ENCODE measurements around the gene CLDN11. TPM values are rescaled to one million over a fixed set of nuclear protein-coding genes. Genes with fewer than 3 reads are reported as not detected.

The CLDN11 gene
- total RNA-seq, 2 experiments from 2014 or later = not detected

DNA sequence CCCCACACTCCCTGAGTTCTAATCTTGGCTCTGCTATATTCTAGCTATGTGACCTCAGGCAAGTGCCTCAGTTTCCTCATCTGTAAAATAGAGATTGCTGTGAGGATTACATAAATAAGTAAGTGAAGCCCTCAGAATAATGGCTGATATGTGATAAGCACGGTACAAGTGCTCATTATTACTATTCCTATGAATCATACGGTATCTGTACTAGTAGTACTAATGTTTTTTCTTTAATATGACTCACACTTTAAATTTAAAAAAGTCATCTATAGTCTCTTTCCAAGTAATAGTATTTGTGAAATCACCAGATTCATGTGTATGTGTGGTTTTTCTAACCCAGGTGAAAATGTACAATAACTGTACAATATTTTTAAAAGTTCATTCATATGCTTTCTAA lies 58.7 kb downstream of the CLDN11 start:
- Mint-ChIP-seq H3K4me3 (no peak overlapping the region), H3K4me1 (ENCODE audit: low read depth) (no peaks in the 10 kb centered on the region), H3K9me3 (no peaks in the 10 kb centered on the region), H3K27me3 (peaks cover 21% of the 10 kb centered on the region), H3K27ac (no peak overlapping the region), H3K36me3 (no peaks in the 10 kb centered on the region)
- DNase-seq = no peak
- CTCF ChIA-PET = no interaction called here
- intact Hi-C loops (cut with micrococcal nuclease) = no loop called here
- POLR2A ChIA-PET = no interaction called here

DNA sequence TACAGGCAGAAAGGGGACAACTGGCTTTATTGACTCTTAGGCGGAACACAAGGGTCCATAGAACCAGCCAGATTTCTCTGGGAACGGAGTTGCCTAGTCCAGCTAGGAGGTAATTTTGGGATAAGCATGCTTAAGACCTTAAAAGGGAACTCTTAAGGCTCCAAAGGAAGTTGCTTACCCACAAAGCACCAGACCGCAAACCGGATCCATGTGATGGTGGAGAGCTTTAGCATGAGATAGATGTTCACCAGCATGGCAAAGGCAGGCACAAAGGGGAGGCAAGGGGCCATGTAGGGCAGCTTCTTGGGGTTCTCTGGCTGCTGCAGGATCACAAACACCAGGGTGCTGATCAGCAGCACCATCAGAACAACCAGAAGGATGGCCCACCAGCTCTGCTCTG lies 61.4 kb downstream of the CLDN11 start:
- Mint-ChIP-seq H3K9me3 (no peaks in the 10 kb centered on the region), H3K27ac (no peak overlapping the region), H3K4me1 (ENCODE audit: low read depth) (no peaks in the 10 kb centered on the region), H3K27me3 (peaks cover 11% of the 10 kb centered on the region), H3K36me3 (no peaks in the 10 kb centered on the region), H3K4me3 (no peak overlapping the region)
- no peak for DNase-seq
- CTCF ChIA-PET = no interaction called here
- POLR2A ChIA-PET = no interaction called here
- intact Hi-C loops (cut with micrococcal nuclease) = no loop called here

DNA sequence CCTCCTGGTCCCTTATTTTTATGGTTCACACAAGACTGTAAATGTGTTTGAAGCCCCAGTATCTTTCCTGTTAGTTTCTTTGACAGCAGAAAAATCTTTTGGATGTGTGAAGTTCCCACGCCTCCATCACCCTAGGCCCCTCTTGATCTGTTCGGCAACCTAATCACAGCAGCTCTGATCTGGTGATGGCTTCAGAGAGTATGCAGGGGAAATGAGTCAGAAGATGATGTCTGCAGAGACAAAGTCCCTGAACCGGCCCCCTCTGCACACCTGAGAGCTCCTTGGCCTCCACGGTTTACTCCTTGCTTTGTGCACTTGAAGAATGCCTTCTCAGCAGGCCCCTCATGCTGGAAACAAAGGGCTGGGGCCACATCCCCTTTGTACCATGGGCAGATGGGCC lies 63.5 kb downstream of the CLDN11 start:
- ChIA-PET POLR2A (no interaction called here), CTCF (interaction anchor here (1.2 kb wide), 1 partner anchor 330 kb away, joined by 4 read pairs; no protein-coding TSS in a partner anchor)
- H3K27ac Mint-ChIP-seq = no peak overlapping the region
- no peaks in the 10 kb centered on the region for H3K36me3 Mint-ChIP-seq
- H3K4me1 Mint-ChIP-seq (ENCODE audit: low read depth) = no peaks in the 10 kb centered on the region
- H3K9me3 Mint-ChIP-seq = no peaks in the 10 kb centered on the region
- no peak for DNase-seq
- peaks cover 12% of the 10 kb centered on the region for H3K27me3 Mint-ChIP-seq
- intact Hi-C loops (cut with micrococcal nuclease) = no loop called here
- no peak overlapping the region for H3K4me3 Mint-ChIP-seq

DNA sequence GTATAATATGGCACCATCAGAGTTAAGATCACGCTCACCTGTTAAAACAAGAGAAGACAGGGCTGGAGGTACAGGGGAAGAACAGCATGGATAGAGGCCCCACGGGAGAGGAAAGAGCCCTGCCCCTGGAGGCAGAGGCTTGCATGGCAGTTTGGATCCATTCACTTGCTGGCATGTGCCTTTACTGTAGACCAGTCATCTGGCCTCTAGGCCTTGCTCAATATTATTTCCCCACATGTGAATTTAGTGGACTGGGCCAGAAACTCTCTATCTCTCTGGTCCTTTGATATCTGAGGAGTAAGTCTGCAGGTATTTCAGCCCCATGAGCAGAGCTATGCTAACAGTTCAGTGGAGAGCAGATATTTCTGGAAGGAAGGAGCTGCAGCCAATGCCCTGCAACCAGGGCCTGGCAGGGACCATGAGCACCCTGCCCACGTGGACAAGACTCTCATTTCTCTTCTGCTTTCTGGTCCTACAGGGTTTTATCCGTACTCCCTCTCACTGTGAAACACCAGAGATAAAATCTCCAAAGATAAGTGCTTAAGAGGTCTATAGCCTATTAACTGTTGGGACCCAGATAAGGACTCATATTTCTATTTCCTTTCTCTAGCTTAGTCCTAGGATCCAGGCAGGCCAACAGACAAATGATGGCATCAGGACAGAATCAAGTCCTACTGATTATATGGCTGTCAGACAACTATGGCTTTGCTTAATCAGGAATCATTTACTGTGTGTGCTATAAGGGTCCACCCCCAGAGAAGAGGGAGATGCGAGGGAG lies 65.0 kb downstream of the CLDN11 start:
- Mint-ChIP-seq H3K36me3 (no peaks in the 10 kb centered on the region), H3K4me3 (no peak overlapping the region), H3K9me3 (no peaks in the 10 kb centered on the region), H3K4me1 (ENCODE audit: low read depth) (no peaks in the 10 kb centered on the region), H3K27ac (no peak overlapping the region), H3K27me3 (peaks cover 10% of the 10 kb centered on the region)
- CTCF ChIA-PET = no interaction called here
- intact Hi-C loops (cut with micrococcal nuclease) = no loop called here
- POLR2A ChIA-PET = no interaction called here
- DNase-seq = no peak

Small RNA genes lying within 50 kb of the gene (microRNA-seq; reads per million reads assigned to microRNA genes)
- gene MIR6828 (ENCODE audit: borderline microRNAs expressed, borderline number of aligned reads, borderline replicate concordance) = not detected

Other genes starting within 250 kb of the CLDN11 start
- gene PHC3, start 237.1 kb upstream of the CLDN11 start, total RNA-seq = 10 to 100 TPM; 37.4 to 38.7 TPM
- gene PRKCI, start 196.4 kb upstream of the CLDN11 start, total RNA-seq = 10 to 100 TPM; 27.0 to 27.6 TPM
- 10 to 100 TPM; 20.9 to 22.7 TPM for gene SKIL, start 61.2 kb upstream of the CLDN11 start, total RNA-seq
- gene SLC7A14, start 167.2 kb downstream of the CLDN11 start, total RNA-seq = not detected